Jurkat, Clone E6-1 (cell line): ENCODE measurements around the gene MAPK8IP2.
"Not testable (repeated sequence)": the region's sequence is repeated elsewhere in the genome, so short reads cannot be mapped to it uniquely, and the experiment has no call there.

ENCODE experiments used
- DNase-seq: peaks from one replicate; pipeline ENCODE4 v3.0.0-alpha.2; 2011; ENCODE audit warnings: low read depth, low spot score
- H3K4me3 ChIP-seq: 2 replicates; pipeline ENCODE4 v1.5.1; 2011; ENCODE audit warnings: mild to moderate bottlenecking, low read length, control low read depth, moderate library complexity

MAPK8IP2 gene

DNA sequence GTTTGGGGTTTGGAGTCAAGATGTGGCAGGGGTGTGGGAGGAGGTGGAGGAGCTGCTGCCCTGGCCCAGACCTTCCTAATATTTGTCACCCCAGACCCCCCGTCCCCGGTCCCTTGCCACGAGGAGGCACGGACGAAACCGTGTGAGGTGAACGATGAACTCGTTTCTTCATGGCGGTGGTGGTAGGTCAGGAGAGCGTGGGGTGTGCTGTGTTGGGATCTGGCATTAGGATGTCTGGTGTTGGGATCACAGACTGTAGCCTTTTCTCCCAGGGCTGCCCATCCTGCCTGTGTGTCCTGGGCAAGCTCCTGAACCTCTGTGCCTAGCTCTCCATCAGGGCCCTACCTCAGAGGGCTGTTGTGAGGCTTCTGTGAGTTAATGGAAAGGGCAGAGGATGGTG lies 8.4 kb downstream of the MAPK8IP2 start:
- H3K4me3 ChIP-seq = no peak overlapping the region
- no peak for DNase-seq

DNA sequence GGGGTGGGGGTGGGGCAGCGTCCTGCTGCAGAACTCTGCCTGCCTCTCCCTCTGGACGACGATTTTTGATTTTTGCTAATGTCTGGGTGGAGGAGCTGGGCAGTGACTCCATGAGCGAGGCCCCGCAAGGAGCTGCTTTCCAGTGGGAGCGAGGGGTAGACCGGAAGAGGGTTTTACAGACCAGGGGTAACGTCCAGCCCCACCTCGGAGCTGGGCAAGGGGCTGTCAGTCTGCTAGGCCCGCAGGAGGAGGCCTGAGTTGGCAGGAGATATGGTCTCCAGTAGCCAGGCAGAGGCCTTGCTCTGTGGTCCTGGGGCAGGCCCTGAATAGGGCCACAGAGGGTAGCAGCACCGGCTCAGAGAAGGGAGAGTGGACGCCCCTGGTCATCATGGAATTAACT lies 9.0 kb downstream of the MAPK8IP2 start:
- DNase-seq = no peak
- no peak overlapping the region for H3K4me3 ChIP-seq

DNA sequence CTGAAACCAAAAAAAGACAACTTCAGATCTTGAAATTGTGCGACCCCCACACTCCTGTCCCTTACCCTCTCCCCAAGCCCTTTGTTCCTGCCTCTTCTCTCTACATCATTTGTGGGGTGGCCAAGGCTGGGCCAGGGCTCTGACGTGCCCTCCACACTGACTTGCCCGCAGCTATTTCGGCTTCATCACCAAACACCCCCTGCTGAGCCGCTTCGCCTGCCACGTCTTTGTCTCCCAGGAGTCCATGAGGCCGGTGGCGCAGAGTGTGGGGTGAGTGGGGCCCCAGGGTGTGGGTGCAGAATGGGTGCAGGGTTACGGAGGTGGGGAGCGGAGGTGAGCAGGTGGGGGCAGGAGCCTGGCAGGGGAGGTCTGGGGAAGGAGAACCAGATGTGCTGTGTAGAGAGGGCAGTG lies 9.5 kb downstream of the MAPK8IP2 start:
- H3K4me3 ChIP-seq = no peak overlapping the region
- DNase-seq = no peak

DNA sequence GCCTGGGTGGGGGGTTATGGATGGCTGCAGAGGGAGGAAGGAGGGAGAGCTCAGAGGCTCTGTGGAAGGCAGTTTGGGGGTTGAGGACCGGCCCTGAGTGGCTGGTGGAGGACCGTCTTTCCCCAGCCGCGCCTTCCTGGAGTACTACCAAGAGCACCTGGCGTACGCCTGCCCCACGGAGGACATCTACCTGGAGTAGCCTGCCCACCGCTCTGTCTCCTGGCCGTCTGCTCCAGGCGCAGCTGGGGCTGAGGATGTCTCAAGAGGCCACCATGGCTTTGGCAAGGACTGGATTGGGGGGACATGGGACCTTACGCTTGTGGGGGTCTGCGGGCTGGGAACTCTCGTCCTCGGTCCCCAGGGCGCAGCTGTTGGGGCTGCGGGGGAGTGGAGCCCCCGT lies 10.0 kb downstream of the MAPK8IP2 start:
- DNase-seq = no peak
- H3K4me3 ChIP-seq = no peak overlapping the region

DNA sequence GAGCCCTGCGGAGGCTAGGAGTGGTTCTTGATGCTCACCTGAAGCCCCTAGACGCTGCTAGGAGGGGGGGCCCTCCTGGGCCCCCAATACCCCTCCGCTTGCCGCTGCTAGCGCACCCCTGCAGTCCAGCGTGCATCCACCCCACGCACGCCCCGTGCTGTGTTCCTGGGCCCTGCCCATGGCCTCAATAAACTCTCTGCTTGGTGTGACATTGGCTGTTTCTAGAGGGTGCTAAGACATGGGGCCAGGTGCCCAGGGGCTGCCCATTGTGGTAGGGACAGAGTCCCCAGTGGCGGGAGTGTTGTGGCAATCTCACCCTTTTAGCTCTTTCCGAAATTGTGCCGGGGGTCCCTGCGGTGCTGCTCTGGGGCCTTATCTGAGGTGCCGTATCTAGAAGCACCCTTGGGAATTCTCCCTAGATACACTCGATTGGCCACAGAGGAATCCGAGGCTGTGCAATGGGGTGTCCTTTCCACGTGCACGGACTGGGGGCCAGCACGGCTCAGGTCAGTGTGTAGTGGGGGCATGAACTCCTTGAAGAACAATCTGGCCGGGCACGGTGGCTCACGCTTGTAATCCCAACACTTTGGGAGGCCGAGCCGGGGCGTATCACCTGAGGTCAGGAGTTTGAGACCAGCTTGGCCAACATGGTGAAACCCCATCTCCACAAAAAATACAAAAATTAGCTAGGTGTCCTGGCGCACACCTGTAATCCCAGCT lies 10.9 kb downstream of the MAPK8IP2 start:
- no peak for DNase-seq

DNA sequence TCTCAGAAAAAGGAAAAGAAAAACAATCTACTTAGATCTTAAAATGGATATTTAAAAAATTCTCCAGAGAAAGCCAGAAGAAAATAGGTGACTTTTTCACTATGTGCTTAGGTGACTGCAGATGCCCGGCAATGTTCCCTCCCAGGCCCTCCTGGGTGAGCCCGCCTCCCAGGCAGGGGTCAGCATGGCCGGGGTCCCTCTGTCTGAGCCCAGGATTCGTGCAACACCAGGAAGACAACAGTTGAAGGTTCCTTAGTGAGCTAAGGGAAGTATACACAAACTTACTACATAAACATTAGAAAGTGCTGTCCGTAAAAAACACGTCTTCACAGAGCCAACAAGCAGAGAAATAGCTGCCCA lies 11.6 kb downstream of the MAPK8IP2 start:
- no peak for DNase-seq
- no peak overlapping the region for H3K4me3 ChIP-seq

More for the DNA sequence above, 10.9 kb downstream of the MAPK8IP2 start:
- no peak overlapping the region for H3K4me3 ChIP-seq

DNA sequence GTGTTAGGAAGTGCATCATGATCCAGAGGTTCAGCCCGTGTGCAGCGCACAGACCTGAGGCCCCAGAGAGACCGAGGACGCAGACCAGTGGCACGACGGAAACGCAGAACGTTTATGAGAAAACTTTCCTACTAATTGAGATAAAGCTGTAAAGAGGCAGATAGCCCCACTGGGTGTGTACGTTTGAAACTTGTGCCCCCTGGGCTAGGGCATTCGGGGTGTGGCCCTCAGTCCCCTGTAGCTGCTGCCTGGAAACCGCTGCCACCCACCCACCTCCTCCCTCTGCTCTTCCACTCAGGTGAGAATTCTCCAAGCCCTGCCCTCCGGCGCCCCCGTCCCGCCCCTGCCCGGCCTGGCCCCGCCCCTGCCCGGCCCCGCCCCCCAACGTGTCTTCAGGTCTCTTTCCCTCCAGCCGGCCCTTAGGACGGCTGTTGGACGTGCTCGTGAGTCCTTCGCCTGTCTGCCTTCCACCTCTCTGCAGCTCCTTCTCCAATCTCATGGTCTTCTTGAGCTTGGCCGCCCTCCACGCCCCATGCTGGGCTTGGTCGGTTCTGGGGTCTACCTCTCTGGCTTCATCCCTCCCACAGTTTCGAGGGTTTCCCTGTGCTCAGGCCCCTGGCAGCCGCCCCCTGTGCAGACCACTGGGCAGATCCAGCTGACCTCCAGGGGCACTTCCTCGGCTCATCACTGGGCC lies 12.1 kb downstream of the MAPK8IP2 start:
- no peak overlapping the region for H3K4me3 ChIP-seq
- no peak for DNase-seq

DNA sequence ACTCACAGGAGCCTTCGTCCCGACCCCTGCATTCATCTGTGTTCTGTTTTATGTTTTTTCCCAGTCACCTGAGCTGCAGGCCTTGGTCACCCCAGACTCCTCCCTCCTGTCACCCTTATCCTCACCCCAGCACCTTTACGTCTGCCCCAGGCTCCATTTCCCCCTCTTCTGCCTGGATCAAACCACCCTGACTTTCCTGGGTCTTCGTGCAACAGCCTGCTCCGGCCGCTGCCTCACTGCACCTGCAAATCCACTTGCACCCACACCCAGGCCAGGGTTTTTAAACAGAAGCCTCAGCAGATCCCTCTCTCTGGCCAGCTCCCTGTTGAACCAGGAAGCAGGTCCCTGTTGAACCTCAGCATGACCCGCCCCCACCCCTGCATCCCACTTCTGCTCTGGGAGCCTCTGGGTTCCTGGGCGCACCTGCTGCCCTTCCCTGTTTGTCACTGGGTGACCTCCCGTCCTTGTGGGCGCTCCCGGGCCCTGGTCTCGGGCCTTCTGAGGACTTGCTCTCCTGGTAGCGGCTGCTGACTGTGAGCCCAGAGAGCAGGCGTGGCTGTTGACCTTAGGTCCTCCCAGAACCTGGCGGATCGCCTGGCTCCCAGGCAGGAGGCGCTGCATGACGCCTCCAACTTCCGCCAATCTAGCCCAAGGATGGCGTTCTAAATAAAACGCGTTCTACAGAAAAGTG lies 12.8 kb downstream of the MAPK8IP2 start:
- DNase-seq = no peak
- H3K4me3 ChIP-seq = no peak overlapping the region

DNA sequence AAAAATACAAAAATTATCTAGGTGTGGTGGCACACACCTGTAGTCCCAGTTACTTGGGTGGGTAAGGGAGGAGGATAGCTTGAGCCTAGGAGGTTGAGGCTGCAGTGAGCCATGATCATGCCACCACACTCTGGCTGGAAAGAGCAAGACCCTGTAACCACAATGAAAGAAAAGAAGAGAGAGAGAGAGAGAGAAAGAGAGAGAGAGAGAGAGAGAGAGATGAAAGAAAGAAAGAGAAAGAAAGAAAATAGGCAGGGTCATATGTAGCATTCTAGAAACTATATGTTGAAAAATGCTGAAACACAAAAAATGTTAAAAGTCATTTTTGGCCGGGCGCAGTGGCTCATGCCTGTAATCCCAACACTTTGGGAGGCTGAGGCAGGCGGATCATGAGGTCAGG lies 13.7 kb downstream of the MAPK8IP2 start:
- DNase-seq, H3K4me3 ChIP-seq: not testable (repeated sequence)

DNA sequence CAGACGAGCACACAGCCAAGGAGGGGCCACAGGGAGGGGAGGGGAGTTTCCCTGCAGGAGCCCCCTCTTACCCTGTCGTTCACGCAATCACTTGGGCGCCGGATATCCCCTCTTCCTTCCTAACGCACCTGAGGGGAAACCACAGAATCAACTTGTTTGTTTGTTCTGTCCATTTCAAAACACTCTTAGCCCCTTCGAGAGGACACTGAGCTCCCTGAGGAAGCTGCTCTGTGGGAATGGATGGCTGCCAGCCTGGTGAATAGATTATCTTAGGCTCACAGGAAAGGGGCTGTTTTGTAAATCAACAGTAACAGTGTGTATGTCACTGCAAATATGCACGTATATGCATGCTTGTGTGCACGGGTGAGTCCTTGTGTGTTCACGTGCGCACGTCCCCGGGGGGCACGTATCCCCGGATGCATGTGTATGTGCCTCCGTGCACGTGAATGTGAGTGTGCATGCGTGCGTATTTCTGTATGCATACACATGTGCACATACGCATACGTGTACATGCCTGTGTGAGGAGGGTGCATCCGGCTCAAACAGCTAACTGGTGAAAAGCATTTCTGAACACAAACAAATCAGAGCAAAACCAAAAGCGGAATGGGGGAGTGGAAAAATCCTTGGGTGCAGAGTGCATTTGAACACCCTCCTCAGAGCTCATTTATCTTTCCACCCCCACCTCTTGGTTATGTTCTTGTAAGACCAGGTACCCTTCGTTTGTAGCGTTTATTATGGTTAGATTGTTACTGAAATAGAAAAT lies 20.2 kb downstream of the MAPK8IP2 start:
- peak overlapping the region; percentile 67 for H3K4me3 ChIP-seq
- DNase-seq = peak; percentile 91

DNA sequence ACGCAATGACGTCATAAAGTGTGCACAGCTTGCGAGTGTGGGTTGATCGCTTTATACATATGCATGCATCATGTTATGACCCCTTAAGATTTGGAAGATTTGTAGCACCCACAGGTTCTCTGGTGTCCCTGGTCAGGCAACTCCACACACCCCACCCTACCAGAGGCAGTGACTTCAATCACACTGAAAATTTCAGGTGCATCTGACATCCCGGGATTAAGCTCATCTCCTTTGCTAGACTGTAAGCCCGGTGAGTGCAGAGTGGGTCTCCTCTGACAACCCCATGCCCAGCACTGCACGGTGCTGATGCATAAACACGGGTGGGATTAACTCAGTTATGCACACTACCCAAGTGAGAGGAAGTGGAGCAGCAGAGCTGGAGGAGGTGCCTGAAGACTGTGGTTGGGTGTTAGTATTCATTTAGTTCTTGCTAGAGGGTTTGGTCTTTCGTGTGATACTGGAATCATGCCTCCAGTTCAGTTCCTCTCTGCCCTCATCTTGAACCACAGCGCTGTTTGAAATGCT lies 20.8 kb downstream of the MAPK8IP2 start:
- DNase-seq = peak; percentile 76
- peak overlapping the region; percentile 67 for H3K4me3 ChIP-seq

DNA sequence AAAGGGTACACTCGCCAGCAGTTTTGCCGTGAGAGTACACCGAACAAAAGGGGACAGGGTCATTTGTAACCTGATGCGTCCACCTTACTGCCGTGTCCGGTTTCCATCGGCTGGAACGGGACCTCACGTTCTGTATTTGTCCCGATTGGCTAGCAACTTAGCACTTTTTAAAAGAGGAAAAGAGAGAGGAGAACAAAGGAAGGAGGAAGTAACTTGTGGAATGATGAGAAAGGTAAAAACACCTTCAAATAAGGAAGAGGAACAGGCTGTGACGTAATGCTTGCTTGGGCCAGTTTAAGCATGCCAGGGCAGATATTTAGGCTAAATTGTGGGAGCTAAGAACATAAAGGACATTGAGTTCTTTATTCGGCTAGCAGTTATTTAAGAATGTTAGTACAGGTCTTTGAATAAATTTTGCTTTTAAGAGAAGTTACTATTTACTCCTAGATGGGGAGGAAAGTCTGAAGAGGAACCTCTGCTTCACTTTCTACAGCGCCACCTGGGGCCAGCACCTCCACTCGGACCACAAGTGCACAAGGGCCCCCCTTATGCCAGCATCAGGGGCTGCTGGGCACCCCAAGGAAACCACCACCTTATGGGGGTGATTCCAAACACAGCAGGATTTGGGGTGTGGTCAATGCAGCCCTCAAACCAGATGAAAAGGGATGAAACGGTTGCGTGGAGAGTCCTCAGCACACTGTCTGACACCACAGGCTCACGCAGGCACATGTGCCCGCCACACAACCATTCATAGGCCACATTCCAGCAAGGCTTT lies 21.5 kb downstream of the MAPK8IP2 start:
- no peak for DNase-seq

DNA sequence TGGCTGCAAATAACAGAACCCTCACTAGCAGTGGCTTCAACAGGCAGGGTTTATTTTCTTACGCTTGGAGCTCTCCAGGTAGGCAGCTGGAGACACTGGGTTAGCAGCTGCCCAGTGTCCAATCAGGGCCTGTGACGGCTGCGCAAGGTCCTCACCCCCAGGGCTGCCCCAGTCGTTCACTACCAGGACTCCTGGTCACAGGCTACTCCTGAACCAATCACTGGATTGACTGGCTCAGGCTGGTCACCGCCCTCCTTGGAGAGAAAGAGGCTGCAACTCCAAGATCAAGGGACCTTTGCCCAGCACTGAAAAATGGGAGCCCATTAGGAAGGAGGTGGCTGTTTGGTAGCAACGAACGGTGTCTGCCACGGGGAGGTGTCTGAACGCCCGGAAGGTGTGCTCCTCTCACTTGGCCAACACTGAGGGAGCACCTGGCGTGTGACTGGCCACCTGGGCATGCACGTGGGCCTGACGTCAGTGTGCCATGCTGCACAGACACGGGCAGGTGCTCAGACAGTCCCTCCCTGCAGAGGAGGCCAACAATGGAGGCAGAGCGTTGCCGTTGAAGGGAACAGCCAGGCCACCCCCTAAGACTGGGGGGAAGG lies 22.2 kb downstream of the MAPK8IP2 start:
- no peak overlapping the region for H3K4me3 ChIP-seq
- no peak for DNase-seq

More for the DNA sequence above, 21.5 kb downstream of the MAPK8IP2 start:
- H3K4me3 ChIP-seq = peak overlapping the region; percentile 67

DNA sequence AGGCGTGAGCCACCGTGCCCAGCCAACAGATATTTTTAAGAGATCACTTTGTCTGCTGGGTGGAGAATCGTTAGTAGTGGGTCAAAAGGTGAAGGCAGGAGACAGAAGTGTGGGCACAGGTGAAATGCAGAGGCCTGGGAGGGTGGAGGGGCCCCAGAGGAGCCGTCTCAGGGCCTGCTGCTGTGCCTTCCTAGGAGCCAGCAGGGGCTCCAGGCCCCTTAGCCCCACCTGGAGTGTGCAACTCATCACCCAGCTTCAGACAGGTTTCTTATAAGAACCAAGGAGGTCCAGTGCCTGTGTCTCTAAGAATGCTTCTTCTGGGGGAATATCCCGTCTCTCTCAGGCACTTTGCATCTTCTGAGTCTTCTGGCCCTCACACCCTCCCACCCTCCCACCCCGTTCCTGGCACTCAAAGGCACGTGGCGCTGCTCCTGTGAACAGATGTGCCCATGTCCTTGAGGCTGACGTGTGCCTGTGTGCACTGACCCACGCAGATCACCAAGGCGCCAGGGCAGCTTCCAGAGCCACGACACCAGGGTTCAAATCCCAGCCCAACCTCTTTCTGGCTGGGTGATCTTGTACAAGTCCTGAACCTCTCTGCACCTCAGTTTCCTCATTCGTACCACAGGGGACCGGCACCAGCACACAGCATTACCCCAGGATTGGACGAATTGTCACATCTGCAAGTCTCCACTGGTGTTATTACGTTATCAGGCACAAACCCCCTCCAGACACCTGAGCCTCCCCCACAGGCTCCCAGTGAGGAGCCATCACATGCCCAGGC lies 23.9 kb downstream of the MAPK8IP2 start:
- no peak for DNase-seq
- no peak overlapping the region for H3K4me3 ChIP-seq

DNA sequence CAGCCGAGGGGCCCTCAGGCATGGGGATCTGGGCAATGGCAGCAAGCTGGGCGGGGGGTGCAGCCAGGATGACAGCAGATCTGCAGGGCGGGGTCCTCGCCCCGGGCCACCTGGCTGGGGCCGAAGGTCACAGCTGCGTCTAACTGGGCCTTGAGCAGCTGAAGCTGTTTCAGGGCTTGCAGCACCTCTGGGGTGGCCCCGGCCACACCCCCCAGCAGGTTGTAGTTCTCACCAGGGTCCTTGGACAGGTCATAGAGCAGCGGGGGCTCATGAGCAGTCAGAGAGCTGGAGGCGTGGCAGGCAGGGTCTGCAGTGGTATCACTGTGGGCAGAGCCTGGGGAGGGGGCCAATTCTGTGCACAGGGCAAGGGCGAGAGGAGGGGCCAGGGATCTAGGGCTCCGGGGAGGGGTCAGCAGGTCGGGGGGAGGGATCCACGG lies 24.6 kb downstream of the MAPK8IP2 start:
- DNase-seq = no peak
- no peak overlapping the region for H3K4me3 ChIP-seq

DNA sequence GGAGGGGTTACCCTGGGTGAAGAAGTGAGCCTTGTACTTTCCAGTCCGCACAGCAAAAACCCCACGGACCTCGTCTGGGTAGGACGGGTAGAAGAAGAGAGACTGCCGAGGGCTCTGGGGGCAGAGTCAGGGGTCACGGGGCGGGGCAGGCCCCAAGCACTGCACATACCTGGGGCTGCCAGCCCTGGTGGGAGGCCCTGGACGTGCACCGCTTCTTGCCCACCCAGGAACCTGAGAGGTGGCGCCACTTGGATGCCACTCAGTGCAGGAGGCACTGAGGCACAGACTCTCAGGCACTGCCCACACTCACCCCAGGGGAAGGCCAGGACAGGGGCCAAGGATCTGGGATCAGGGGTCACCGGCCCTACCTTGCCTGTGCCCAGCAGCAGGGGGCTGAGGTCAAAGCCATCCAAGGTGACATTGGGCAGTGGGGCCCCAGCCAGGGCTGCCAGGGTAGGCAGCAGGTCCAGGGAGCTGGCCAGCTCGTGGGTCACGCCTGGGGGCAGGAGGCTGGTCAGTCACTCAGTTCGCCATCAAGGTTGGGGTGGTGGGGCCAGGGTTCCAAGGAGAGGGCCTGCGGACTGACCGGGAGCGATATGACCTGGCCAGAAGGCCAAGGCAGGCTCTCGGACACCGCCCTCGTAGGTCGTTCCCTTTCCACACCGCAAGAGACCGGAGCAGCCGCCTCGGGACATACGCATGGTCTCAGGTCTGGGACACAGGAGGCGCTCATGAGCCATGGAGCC lies 25.1 kb downstream of the MAPK8IP2 start:
- no peak for DNase-seq

DNA sequence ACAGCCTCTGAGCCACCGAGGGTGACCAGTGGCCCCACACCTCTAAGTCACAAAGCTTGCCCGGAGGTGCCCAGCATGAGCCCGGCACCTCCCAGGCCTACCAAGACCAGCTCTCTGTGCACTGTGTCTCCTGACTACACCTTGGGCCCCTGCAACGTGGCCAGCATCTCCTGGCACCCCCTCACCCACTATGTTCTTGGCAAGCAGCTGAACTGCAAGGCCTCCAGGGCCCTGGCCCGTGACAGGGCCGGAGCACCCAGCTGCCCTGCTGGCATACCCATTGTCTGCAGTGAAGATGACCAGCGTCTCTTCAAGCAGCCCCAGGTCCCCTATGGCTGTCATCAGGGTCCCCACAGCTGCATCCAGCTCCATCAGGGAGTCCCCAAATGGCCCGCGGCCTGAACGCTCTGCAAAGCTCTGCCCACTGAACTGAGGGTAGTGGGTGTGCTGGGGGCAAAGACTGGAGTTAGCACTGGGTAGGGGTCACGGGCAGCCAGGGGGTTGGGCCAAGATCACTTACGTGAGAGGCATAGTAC lies 25.8 kb downstream of the MAPK8IP2 start:
- no peak overlapping the region; the same call in 1 of the 2 replicates for H3K4me3 ChIP-seq
- no peak for DNase-seq

More for the DNA sequence above, 25.1 kb downstream of the MAPK8IP2 start:
- H3K4me3 ChIP-seq = no peak overlapping the region
